A673 (cell line): Measurements from ENCODE around the gene SLC25A26. TPM values are rescaled to one million over a fixed set of nuclear protein-coding genes. Genes with fewer than 3 reads are reported as not detected.

Source experiments
- BruUV-seq: library from RNA; stranded (reverse); fragments of 400-500 nt; replicated peaks from 2 replicates; lab custom pipeline; 2021; lab: Mats Ljungman, UMichigan
- CTCF ChIA-PET: fragments of 300-600 bp; sonication (Branson Sonifier 250); formaldehyde crosslinking; loops from one replicate; lab custom pipeline; 2022; ENCODE audit warnings: antibody characterized with exemption; lab: Charles Lee
- POLR2A ChIA-PET: fragments of 300-600 bp; sonication (Branson Sonifier 250); formaldehyde crosslinking; loops from one replicate; lab custom pipeline; 2022; ENCODE audit warnings: antibody characterized with exemption; ENCODE audit not compliant: low non-redundant PET; lab: Charles Lee
- DNase-seq: peaks from one replicate; pipeline ENCODE4 v3.0.0-alpha.2; 2015; ENCODE audit warnings: low spot score
- H3K27ac ChIP-seq: fragments of 200-600 bp; sonication (generic); 2 replicates; pipeline ENCODE4 v1.5.1; 2016; ENCODE audit warnings: mixed run types, low read depth, mild to moderate bottlenecking, mixed read lengths, antibody characterized with exemption, low read length; ENCODE audit not compliant: poor library complexity, severe bottlenecking
- H3K27me3 ChIP-seq: fragments of 200-600 bp; sonication (generic); replicated peaks from 2 replicates; pipeline ENCODE4 v1.6.1; 2017; ENCODE audit warnings: mixed run types, low read depth, mild to moderate bottlenecking, mixed read lengths, antibody characterized with exemption, low read length; ENCODE audit not compliant: insufficient read depth, poor library complexity
- H3K36me3 ChIP-seq: fragments of 200-600 bp; sonication (generic); 2 replicates; pipeline ENCODE4 v1.6.1; 2016; ENCODE audit warnings: mixed run types, mild to moderate bottlenecking, mixed read lengths, antibody characterized with exemption, low read length; ENCODE audit not compliant: insufficient read depth, poor library complexity, severe bottlenecking
- H3K4me1 ChIP-seq: fragments of 200-600 bp; sonication (generic); 2 replicates; pipeline ENCODE4 v1.6.1; 2017; ENCODE audit warnings: mixed run types, mild to moderate bottlenecking, mixed read lengths, antibody characterized with exemption, low read length; ENCODE audit not compliant: insufficient read depth, poor library complexity, severe bottlenecking
- H3K4me3 ChIP-seq: fragments of 200-600 bp; sonication (generic); 2 replicates; pipeline ENCODE4 v1.5.1; 2016; ENCODE audit warnings: low read depth, mixed run types, mild to moderate bottlenecking, mixed read lengths, low read length; ENCODE audit not compliant: poor library complexity, severe bottlenecking
- H3K9me3 ChIP-seq: fragments of 200-600 bp; sonication (generic); 2 replicates; pipeline ENCODE4 v1.6.1; 2016; ENCODE audit warnings: mixed run types, low read depth, mild to moderate bottlenecking, mixed read lengths, antibody characterized with exemption, low read length; ENCODE audit not compliant: poor library complexity, severe bottlenecking
- EZH2 ChIP-seq: fragments of 200-600 bp; sonication (generic); IDR thresholded peaks from 2 replicates; pipeline ENCODE4 v1.6.1; 2017; ENCODE audit warnings: borderline replicate concordance, low read depth, mild to moderate bottlenecking, mixed read lengths, antibody characterized with exemption, low read length; ENCODE audit not compliant: poor library complexity, severe bottlenecking
- intact Hi-C: fragments of 100-400 bp; cut with micrococcal nuclease; formaldehyde crosslinking; loops from one replicate; pipeline ENCODE4 v1.10.0; 2022; ENCODE audit not compliant: unreplicated experiment
- total RNA-seq: library from RNA; stranded (reverse); gene quantifications from 2 replicates; pipeline ENCODE4 v1.2.3, GENCODE V29; 2021
- TF ChIP-seq, protein P1 (sequence below): fragments of 300-800, 200-600 bp; sonication (generic); conservative IDR thresholded peaks from 2 replicates; pipeline ENCODE4 v1.5.1; 2017; ENCODE audit warnings: low read depth, mild to moderate bottlenecking, antibody characterized with exemption, low read length, moderate library complexity, mixed read lengths

SLC25A26 gene
- total RNA-seq, 1 experiment from 2014 or later = 8.9 TPM

DNA sequence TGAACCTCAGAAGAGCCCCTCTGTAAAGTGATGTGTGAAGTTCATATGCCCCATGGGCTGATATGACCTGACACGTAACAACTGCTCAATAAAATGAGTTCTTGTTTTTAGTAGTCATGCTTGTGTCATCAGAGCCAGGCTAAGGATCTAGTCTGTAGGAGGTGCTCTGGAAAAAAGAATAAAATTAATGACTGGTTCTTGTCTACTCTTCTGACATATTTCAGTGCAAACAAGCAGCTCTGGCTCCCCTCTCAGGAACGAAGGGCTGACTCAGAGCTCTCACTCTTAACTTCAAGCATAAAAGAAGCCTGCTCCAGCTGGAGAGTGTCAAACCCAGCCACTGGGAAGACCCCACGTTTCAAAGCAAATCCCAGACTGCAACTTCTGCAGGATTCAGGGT lies 203.0 kb downstream of the SLC25A26 start:
- no peak for DNase-seq
- no TSS peak for BruUV-seq
- intact Hi-C loops = no loop called here
- CTCF ChIA-PET = no interaction called here
- no peaks in the 10 kb centered on the region for H3K9me3 ChIP-seq
- H3K36me3 ChIP-seq = no peaks in the 10 kb centered on the region
- no peak overlapping the region for H3K27ac ChIP-seq
- H3K4me1 ChIP-seq = peaks cover 10% of the 10 kb centered on the region
- no peak overlapping the region for H3K4me3 ChIP-seq
- POLR2A ChIA-PET = no interaction called here
- TF ChIP-seq EZH2 = no peak
- TF ChIP-seq, protein P1, sequence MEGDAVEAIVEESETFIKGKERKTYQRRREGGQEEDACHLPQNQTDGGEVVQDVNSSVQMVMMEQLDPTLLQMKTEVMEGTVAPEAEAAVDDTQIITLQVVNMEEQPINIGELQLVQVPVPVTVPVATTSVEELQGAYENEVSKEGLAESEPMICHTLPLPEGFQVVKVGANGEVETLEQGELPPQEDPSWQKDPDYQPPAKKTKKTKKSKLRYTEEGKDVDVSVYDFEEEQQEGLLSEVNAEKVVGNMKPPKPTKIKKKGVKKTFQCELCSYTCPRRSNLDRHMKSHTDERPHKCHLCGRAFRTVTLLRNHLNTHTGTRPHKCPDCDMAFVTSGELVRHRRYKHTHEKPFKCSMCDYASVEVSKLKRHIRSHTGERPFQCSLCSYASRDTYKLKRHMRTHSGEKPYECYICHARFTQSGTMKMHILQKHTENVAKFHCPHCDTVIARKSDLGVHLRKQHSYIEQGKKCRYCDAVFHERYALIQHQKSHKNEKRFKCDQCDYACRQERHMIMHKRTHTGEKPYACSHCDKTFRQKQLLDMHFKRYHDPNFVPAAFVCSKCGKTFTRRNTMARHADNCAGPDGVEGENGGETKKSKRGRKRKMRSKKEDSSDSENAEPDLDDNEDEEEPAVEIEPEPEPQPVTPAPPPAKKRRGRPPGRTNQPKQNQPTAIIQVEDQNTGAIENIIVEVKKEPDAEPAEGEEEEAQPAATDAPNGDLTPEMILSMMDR = no peak
- H3K27me3 ChIP-seq = no peaks in the 10 kb centered on the region

- no peaks in the 10 kb centered on the region for H3K9me3 ChIP-seq
- no peak for TF ChIP-seq EZH2
- no TSS peak for BruUV-seq
- no peaks in the 10 kb centered on the region for H3K27me3 ChIP-seq
- DNase-seq = no peak
- no peak overlapping the region for H3K27ac ChIP-seq
- peaks cover 18% of the 10 kb centered on the region for H3K4me1 ChIP-seq
- no peak overlapping the region for H3K4me3 ChIP-seq
- POLR2A ChIA-PET = no interaction called here
- intact Hi-C loops = loop anchor here (5.0 kb wide), 1 partner anchor 77 kb away; the partner anchor contains the start of gene LRIG1
- CTCF ChIA-PET = no interaction called here
- no peaks in the 10 kb centered on the region for H3K36me3 ChIP-seq
Measured at GRCh38 chr3:66425032-66425431, 204.2 kb downstream of the SLC25A26 start.

DNA sequence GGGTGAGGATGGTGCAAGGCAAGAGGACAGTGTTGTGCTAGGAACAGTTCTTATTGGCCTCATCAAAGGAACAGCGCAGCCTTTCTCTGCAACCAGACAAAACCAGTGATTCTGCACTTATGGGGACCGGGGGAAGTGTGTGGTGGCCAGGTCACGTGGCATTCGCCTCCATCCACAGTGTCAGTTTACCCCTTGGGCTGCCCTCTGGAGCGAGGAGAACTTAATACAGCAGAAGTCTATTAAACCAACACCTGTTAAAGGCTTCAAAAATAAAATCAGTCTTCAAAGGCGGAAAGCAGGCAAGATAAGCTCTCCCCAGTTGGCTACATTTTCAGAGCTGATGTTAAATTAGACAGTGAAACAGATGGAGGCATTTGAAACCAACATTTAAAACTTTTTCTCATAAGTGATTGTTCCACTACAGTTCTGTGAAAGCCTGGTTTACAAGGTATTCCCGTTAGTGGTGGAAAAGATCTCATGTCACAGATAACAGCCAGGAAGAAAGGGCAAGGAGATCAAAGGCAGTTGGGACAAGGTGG lies 204.8 kb downstream of the SLC25A26 start:
- Histone ChIP-seq H3K9me3 (no peaks in the 10 kb centered on the region), H3K36me3 (no peaks in the 10 kb centered on the region), H3K4me3 (no peak overlapping the region), H3K27ac (no peak overlapping the region), H3K27me3 (no peaks in the 10 kb centered on the region), H3K4me1 (peaks cover 18% of the 10 kb centered on the region)
- no TSS peak for BruUV-seq
- TF ChIP-seq EZH2 = no peak
- TF ChIP-seq, protein P1 = no peak
- CTCF ChIA-PET = no interaction called here
- POLR2A ChIA-PET = no interaction called here
- intact Hi-C loops = loop anchor here (5.0 kb wide), 1 partner anchor 77 kb away; the partner anchor contains the start of gene LRIG1
- no peak for DNase-seq

DNA sequence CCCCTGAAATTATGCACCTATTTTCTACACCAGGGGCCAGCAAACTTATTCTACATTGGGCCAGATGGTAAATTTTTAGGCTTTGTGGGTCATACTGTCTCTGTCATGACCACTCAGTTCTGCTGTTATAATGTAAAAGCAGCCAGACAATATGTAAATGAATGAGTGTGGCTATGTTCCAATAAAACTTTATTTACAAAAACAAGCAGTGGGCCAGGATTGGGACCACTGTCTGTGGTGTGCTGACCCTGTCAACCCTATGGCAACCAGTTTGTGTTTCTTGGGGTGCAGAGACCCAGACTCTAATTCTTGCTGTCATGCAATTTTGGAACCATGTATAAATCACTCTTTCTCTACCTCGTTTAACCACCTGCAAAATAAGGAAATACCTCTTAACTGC lies 205.3 kb downstream of the SLC25A26 start:
- intact Hi-C loops = loop anchor here (5.0 kb wide), 1 partner anchor 76 kb away; the partner anchor contains the start of gene LRIG1
- no peak overlapping the region for H3K4me3 ChIP-seq
- H3K36me3 ChIP-seq = no peaks in the 10 kb centered on the region
- TF ChIP-seq, protein P1 = no peak
- TF ChIP-seq EZH2 = no peak
- no TSS peak for BruUV-seq
- no peak overlapping the region for H3K27ac ChIP-seq
- CTCF ChIA-PET = no interaction called here
- DNase-seq = no peak
- POLR2A ChIA-PET = no interaction called here
- no peaks in the 10 kb centered on the region for H3K9me3 ChIP-seq
- no peaks in the 10 kb centered on the region for H3K27me3 ChIP-seq
- peaks cover 18% of the 10 kb centered on the region for H3K4me1 ChIP-seq
